Activated CD4-positive, alpha-beta T cell treated with anti-CD3 and anti-CD28 coated beads, Interleukin-2, amount 10 ng/mL, durations not matched to agents 7 days and 5 days (primary cell): ENCODE measurements around the gene IRF6. TPM values are rescaled to one million over a fixed set of nuclear protein-coding genes. Genes with fewer than 3 reads are reported as not detected.

ENCODE experiments used
- CTCF ChIA-PET: fragments of 350-600 bp; sonication (Branson Sonifier 250); formaldehyde crosslinking; loops from one replicate; lab custom pipeline; 2021; ENCODE audit warnings: antibody characterized with exemption; lab: Charles Lee
- POLR2A ChIA-PET: fragments of 350-600 bp; sonication (Branson Sonifier 250); formaldehyde crosslinking; loops from one replicate; lab custom pipeline; 2021; ENCODE audit warnings: antibody characterized with exemption; lab: Charles Lee
- DNase-seq: peaks from one replicate; pipeline ENCODE4 v3.0.0-alpha.2; 2020
- H3K27ac Mint-ChIP-seq: one replicate; pipeline ENCODE4 v1.8.0; 2021; ENCODE audit warnings: mild to moderate bottlenecking, moderate library complexity, mixed read lengths
- H3K27me3 Mint-ChIP-seq: one replicate; pipeline ENCODE4 v1.8.0; 2021; ENCODE audit warnings: mixed read lengths
- H3K36me3 Mint-ChIP-seq: one replicate; pipeline ENCODE4 v1.8.0; 2021; ENCODE audit warnings: low read depth, mixed read lengths
- H3K4me1 Mint-ChIP-seq: one replicate; pipeline ENCODE4 v1.8.0; 2021; ENCODE audit warnings: mixed read lengths
- H3K4me3 Mint-ChIP-seq: one replicate; pipeline ENCODE4 v1.8.0; 2021; ENCODE audit warnings: mild to moderate bottlenecking, moderate library complexity, mixed read lengths
- H3K9me3 Mint-ChIP-seq: one replicate; pipeline ENCODE4 v1.8.0; 2021; ENCODE audit warnings: mixed read lengths
- total RNA-seq, 2 experiments: library from RNA; stranded (reverse); gene quantifications; one replicate each; pipeline ENCODE4 v1.2.3, GENCODE V29; 2021

The IRF6 gene
- total RNA-seq, 2 experiments from 2014 or later: not detected

DNA sequence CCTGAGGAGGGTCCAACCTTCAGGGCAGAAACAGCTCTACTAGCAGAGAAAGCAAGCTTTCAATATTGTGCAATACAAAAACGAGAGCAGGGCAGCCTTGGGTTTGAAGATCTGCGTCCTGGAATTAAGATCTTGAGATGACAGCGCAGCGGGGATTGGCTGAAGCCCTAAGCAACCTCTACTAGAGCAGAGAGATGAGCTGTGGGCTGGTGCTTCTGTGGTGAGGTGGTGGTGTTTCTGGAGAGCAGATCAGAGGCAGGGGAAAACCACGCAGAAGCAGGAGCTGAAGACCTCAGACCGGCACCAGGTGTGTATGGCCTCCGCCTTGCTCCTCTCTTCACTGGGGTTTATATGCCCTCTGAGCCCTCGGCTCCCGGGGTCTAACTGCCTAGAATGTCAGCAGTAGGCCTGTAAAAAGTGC, 37.6 kb downstream of the IRF6 start:
- Mint-ChIP-seq H3K4me1 (peaks cover 44% of the 10 kb centered on the region), H3K27me3 (no peaks in the 10 kb centered on the region), H3K9me3 (no peaks in the 10 kb centered on the region), H3K4me3 (no peak overlapping the region), H3K36me3 (peaks cover 33% of the 10 kb centered on the region), H3K27ac (no peak overlapping the region)
- CTCF ChIA-PET: interaction anchor here (0.7 to 7.5 kb wide), 12 partner anchors 8 to 199 kb away, joined by 3 to 74 read pairs (median 4); partner anchors contain the start of genes C1orf74 and TRAF3IP3
- DNase-seq: peak; percentile 95
- POLR2A ChIA-PET: interaction anchor here (1.2 to 4.4 kb wide), 5 partner anchors 9 to 16 kb away, joined by 4 to 48 read pairs (median 8); partner anchors contain the start of genes C1orf74 and TRAF3IP3

DNA sequence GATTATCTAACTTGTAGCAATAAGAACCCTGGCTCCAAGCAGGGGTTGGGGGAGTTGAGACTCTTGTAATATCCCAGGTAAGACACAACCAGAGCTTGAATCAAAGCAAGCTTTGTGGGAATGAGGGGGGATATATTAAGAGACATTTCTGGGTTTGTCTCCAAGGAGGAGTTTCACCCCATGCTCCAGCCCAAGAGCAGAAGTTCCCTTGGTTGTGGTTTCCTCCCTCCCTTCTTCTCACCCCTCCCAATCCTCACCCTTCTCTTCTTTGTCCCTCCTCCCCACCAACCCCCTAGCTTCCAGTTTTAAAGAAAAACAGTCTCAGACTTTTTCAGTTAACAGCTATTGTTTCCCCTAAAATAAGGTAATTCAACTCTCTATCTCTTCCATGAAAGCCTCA, 38.2 kb downstream of the IRF6 start:
- Mint-ChIP-seq H3K4me1 (peaks cover 50% of the 10 kb centered on the region), H3K27ac (no peak overlapping the region)
- DNase-seq: no peak

DNA sequence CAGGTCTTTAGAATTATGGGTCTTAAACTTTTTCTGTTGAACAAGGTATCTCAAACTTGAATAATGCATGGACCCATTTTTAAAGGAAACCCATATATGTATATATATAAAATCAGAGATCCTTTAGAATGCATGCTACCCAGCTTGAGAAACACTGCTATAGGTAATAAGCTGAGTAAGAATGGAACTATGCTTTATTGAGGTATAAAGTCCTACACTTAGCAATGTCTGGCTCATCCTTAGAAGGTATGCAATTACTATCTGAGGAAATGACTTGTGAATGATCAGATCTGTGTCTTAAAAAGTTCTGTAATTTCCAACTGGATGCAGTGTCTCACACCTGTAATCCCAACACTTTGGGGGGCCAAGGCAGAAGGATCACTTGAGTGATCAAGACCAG, 38.8 kb downstream of the IRF6 start:
- DNase-seq: no peak
- H3K4me1 Mint-ChIP-seq: peaks cover 56% of the 10 kb centered on the region
- H3K9me3 Mint-ChIP-seq: no peaks in the 10 kb centered on the region
- no peak overlapping the region for H3K4me3 Mint-ChIP-seq
- H3K27me3 Mint-ChIP-seq: no peaks in the 10 kb centered on the region
- peaks cover 46% of the 10 kb centered on the region for H3K36me3 Mint-ChIP-seq
- ChIA-PET POLR2A (interaction anchor here (2.1 to 4.4 kb wide), 2 partner anchors 8 to 11 kb away, joined by 8 to 48 read pairs; partner anchors contain the start of gene TRAF3IP3), CTCF (interaction anchor here (4.5 to 7.5 kb wide), 3 partner anchors 12 to 18 kb away, joined by 27 to 74 read pairs (median 34); partner anchors contain the start of gene TRAF3IP3)
- peak overlapping the region; percentile 75 for H3K27ac Mint-ChIP-seq

More for the DNA sequence above, 38.2 kb downstream of the IRF6 start:
- Mint-ChIP-seq H3K36me3 (peaks cover 40% of the 10 kb centered on the region), H3K27me3 (no peaks in the 10 kb centered on the region), H3K4me3 (no peak overlapping the region), H3K9me3 (no peaks in the 10 kb centered on the region)
- ChIA-PET POLR2A (interaction anchor here (0.7 to 4.4 kb wide), 6 partner anchors 9 to 464 kb away, joined by 4 to 48 read pairs (median 6); partner anchors contain the start of genes C1orf74 and TRAF3IP3), CTCF (interaction anchor here (1.3 to 7.5 kb wide), 7 partner anchors 12 to 118 kb away, joined by 3 to 74 read pairs (median 9); partner anchors contain the start of genes C1orf74 and TRAF3IP3)

DNA sequence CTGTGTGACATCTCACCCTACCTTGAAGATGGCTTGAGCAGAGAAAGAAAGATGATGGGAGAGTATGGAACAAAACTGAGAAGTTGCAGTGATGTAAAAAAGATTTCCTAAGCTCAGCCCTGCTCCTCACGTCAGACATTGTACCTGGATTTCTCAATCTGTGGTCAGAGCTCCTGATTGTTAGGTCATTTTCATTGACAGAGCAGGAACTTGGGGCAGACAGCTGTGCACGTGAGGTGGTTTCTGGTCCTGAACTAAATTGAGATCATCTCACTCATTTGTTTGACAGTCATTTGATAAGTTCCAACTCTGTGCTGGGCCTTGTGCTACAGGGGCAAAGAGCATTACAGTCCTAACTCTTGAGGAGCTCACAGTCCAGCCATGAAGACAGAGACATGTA, 39.9 kb downstream of the IRF6 start:
- POLR2A ChIA-PET: interaction anchor here (4.4 kb wide), 1 partner anchor 10 kb away, joined by 48 read pairs; the partner anchor contains the start of gene TRAF3IP3
- no peak overlapping the region for H3K4me3 Mint-ChIP-seq
- no peaks in the 10 kb centered on the region for H3K27me3 Mint-ChIP-seq
- H3K4me1 Mint-ChIP-seq: peaks cover 67% of the 10 kb centered on the region
- CTCF ChIA-PET: interaction anchor here (1.6 to 7.5 kb wide), 5 partner anchors 12 to 62 kb away, joined by 3 to 74 read pairs (median 27); partner anchors contain the start of genes TRAF3IP3 and UTP25
- no peaks in the 10 kb centered on the region for H3K9me3 Mint-ChIP-seq
- peaks cover 56% of the 10 kb centered on the region for H3K36me3 Mint-ChIP-seq
- peak overlapping the region; percentile 75 for H3K27ac Mint-ChIP-seq
- DNase-seq: no peak

DNA sequence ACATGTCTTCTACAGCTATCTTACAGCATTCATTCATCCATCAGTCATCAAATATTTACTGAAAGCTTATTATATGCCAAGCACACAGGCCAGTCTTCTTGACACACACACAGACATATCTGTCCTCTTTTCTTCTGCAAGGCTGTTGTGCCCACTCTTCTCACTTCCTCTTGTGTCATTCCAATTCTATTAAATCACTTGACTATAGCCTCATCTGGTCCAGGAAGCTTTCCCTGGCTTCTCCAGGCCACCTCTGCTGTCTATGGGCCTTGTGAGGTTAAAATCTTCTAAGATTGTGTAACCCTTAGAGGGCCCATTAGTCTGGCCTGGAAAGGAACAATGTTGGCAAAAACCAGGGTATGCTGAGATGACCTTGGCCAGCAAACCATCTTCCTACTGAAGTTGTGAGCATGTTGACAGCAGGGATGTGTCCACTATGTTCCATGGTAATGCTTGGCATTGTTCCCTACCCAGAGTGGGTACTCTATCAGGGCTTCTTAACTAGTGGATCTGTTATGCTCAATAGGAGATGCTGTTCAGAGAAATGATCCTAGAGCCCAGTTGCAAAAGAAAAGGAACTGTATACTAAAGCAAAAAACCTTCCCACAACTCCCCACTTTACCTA, 44.8 kb downstream of the IRF6 start:
- peaks cover 76% of the 10 kb centered on the region for H3K4me1 Mint-ChIP-seq
- no peaks in the 10 kb centered on the region for H3K27me3 Mint-ChIP-seq
- ChIA-PET POLR2A (no interaction called here), CTCF (interaction anchor here (1.0 to 3.3 kb wide), 2 partner anchors 8 to 68 kb away, joined by 3 to 10 read pairs; no protein-coding TSS in a partner anchor)
- H3K27ac Mint-ChIP-seq: no peak overlapping the region
- H3K9me3 Mint-ChIP-seq: no peaks in the 10 kb centered on the region
- peak overlapping the region; percentile 5 for H3K4me3 Mint-ChIP-seq
- peaks cover 96% of the 10 kb centered on the region for H3K36me3 Mint-ChIP-seq
- DNase-seq: no peak

DNA sequence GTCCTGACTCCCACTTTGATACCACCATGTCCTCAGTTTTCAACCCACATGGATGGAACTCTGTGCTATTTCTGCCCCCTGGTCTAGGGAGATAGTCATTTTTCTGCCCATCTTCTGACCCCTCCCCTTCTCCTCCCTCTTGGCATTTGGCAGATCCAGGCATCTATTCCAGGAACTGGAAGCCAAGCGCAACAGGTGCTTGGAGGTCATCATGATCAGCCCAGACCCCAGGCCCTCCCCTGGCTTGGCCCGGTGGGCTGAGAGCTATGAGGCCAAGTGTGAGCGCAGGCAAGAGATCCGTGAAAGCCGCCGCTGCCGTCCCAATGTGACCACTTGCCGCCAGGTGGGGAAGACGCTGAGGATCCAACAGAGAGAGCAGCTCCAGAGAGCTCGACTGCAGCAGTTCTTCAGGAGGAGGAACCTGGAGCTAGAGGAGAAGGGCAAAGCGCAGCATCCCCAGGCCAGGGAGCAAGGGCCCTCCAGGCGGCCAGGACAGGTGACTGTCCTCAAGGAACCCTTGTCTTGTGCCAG, 46.0 kb downstream of the IRF6 start:
- ChIA-PET CTCF (interaction anchor here (1.0 to 4.4 kb wide), 5 partner anchors 9 to 67 kb away, joined by 3 to 21 read pairs (median 3); no protein-coding TSS in a partner anchor), POLR2A (interaction anchor here (1.9 kb wide), 1 partner anchor 8 kb away, joined by 8 read pairs; no protein-coding TSS in a partner anchor)
- Mint-ChIP-seq H3K36me3 (peaks cover 95% of the 10 kb centered on the region), H3K4me1 (peaks cover 74% of the 10 kb centered on the region), H3K4me3 (peak overlapping the region; percentile 91), H3K27me3 (no peaks in the 10 kb centered on the region), H3K9me3 (no peaks in the 10 kb centered on the region), H3K27ac (peak overlapping the region; percentile 43)
- no peak for DNase-seq

DNA sequence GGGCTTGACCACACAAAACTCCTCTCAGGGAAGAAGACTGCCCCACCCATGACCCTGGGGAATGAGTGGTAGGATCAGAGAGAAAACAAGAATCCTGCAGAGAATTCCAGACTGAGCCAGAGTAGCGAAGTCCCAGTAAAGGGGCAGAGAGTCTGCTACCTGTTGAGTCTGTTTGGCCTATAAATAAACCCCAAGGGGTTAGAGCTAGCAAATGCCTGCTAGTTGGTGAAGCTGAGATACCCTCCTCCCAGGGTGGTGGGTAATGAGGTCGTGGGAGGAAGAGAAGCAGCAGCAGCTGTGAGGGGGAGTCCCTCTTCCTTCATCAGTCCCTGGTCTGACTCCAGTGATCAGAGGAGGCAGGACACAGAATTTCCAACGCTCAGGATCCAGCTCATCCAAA, 47.5 kb downstream of the IRF6 start:
- POLR2A ChIA-PET: interaction anchor here (1.9 kb wide), 1 partner anchor 10 kb away, joined by 8 read pairs; no protein-coding TSS in a partner anchor
- peaks cover 82% of the 10 kb centered on the region for H3K36me3 Mint-ChIP-seq
- CTCF ChIA-PET: interaction anchor here (1.3 to 4.4 kb wide), 5 partner anchors 10 to 47 kb away, joined by 3 to 21 read pairs (median 5); no protein-coding TSS in a partner anchor
- peaks cover 76% of the 10 kb centered on the region for H3K4me1 Mint-ChIP-seq
- DNase-seq: no peak
- peak overlapping the region; percentile 93 for H3K27ac Mint-ChIP-seq
- H3K9me3 Mint-ChIP-seq: no peaks in the 10 kb centered on the region
- peak overlapping the region; percentile 91 for H3K4me3 Mint-ChIP-seq
- no peaks in the 10 kb centered on the region for H3K27me3 Mint-ChIP-seq

DNA sequence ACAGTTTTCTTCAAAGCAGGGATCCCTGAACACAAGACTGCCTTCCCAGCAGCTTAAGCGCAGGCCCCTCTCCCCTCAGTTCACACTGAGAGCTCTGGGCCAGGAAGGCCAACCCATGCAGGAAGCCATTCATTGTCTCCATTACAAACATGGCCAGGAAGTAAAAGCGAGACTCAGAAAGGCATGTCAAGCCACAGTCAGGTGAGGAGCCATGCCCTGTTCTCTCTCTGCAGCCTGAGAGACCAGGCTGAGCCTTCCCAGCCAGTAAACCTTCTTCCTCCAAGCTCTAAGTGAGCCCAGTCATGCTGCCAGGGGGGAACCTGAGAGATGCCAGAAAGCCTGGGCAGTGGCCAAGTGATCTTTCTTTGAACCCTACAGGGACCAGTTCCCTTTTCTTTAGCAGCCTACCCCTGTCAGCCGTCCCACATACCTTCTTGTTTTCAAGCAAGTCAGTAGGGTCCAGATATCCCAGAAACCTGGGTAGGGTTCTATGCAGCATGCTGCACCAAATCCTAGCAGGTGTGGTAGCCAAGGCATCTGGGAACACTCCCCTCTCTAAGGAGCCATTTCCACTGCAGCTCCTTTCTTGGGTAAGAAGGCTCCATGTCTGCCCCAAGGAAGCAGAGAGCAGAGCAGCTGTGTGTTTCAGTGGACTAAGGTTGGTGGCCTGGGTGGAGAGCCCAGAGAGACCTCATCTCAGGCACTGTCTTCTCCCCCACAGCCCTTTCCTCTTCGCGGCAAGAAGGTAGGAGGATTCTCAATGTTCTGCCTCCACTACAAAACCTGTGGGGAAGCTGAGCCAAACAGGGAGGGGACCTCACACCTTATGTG, 49.1 kb downstream of the IRF6 start:
- Mint-ChIP-seq H3K4me1 (peaks cover 74% of the 10 kb centered on the region), H3K36me3 (peaks cover 66% of the 10 kb centered on the region), H3K9me3 (no peaks in the 10 kb centered on the region), H3K27me3 (no peaks in the 10 kb centered on the region), H3K4me3 (peak overlapping the region; percentile 91), H3K27ac (peak overlapping the region; percentile 93)
- POLR2A ChIA-PET: interaction anchor here (1.5 to 3.0 kb wide), 2 partner anchors 11 to 15 kb away, joined by 3 to 48 read pairs; no protein-coding TSS in a partner anchor
- CTCF ChIA-PET: interaction anchor here (1.4 to 7.5 kb wide), 8 partner anchors 9 to 190 kb away, joined by 3 to 74 read pairs (median 6); partner anchors contain the start of gene C1orf74
- DNase-seq: peak; percentile 57

DNA sequence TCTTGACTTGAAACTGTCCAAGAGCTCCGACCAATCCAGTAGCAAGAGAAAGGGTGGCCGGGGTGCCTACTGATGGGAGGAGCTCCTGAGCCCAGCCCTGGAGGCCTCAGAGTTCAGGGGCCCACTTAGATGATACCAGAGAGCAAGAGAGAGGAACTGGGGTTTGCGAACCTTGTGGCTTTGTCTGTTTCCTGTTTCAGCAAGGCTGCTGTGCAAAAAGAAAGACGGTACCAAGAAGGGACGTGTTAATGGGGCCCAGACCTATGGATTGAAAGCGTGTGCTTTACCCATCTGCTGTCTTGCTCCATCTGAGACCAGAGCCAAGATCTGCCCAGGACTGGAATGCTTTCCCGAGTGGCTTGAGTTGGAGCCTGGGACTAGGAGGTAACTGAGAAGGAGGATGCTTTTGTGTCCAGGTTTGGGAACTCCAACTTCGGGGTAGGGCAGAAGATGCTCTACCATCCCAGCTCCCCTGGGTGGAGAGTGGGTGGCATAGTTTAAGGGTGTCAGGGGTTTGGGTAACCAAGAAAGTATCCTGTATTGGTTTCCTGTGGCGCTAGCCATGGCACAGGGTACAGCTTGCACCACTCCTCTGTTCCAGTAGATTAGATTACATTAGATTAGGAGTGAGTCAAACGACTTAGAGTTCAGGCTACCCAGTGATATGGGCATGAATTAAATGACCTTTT, 49.9 kb downstream of the IRF6 start, which contains the start of gene TRAF3IP3:
TSS of gene TRAF3IP3 (plus strand) at position 128 of the 689 bp plus-strand sequence. CDS start 3,987 bp downstream, outside the sequence.
- DNase-seq: peak; percentile 88
- H3K4me1 Mint-ChIP-seq: peaks cover 74% of the 10 kb centered on the region
- ChIA-PET CTCF (interaction anchor here (0.6 to 7.5 kb wide), 13 partner anchors 8 to 191 kb away, joined by 3 to 74 read pairs (median 4); partner anchors contain the start of genes C1orf74 and UTP25), POLR2A (interaction anchor here (0.9 to 3.0 kb wide), 4 partner anchors 12 to 28 kb away, joined by 3 to 48 read pairs (median 3); partner anchors contain the start of gene C1orf74)
- peaks cover 59% of the 10 kb centered on the region for H3K36me3 Mint-ChIP-seq
- H3K27ac Mint-ChIP-seq: peak within 1 kb of the TSS; percentile 93
- H3K27me3 Mint-ChIP-seq: no peaks in the 10 kb centered on the region
- peak within 1 kb of the TSS; percentile 91 for H3K4me3 Mint-ChIP-seq
- no peaks in the 10 kb centered on the region for H3K9me3 Mint-ChIP-seq

DNA sequence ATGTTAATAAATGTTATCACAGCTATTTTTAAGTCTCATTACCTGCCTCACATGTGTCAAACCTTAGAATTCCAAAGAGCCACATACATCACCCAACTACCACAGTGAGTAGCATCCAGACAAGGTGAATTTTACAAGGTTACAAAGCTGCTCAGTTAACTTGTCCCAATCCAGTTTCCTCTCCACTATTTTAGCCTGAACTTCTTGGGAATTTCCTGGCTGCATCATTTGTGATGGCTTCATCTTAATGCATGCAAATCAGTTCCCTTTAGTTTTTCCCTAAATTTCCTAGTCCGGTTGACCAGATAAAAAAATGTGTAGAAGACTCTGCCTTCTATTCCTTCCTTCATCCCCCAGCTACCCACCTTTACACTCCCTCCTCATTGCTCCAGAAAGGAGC, 50.7 kb downstream of the IRF6 start:
- DNase-seq: no peak
- Mint-ChIP-seq H3K27ac (peak overlapping the region; percentile 93), H3K9me3 (no peaks in the 10 kb centered on the region), H3K4me3 (peak overlapping the region; percentile 91), H3K36me3 (peaks cover 51% of the 10 kb centered on the region), H3K27me3 (no peaks in the 10 kb centered on the region), H3K4me1 (peaks cover 74% of the 10 kb centered on the region)
- ChIA-PET POLR2A (interaction anchor here (0.9 to 3.0 kb wide), 3 partner anchors 13 to 29 kb away, joined by 3 to 48 read pairs (median 3); partner anchors contain the start of gene C1orf74), CTCF (interaction anchor here (0.6 to 7.5 kb wide), 9 partner anchors 11 to 190 kb away, joined by 3 to 74 read pairs (median 3); partner anchors contain the start of genes C1orf74 and UTP25)

DNA sequence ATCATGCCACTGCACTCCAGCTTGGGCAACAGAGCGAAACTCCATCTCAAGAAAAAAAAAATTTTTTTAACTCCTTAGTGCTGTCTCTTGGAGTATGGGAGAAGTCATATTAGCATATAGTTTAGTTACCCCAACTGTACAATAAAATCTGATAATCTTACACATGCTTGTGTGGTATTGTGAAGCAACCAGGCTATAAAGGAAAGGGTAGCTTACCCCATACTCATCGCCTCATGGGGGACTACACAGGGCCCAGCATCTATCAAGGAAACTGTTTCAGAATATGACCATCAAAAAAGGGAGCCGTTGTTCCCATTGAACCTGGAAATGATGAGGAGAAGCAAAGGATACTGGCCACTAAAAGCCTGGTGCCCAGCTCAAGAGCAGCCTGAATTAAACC, 53.1 kb downstream of the IRF6 start:
- Mint-ChIP-seq H3K27ac (peak overlapping the region; percentile 95), H3K27me3 (no peaks in the 10 kb centered on the region), H3K4me3 (peak overlapping the region; percentile 61), H3K4me1 (peaks cover 67% of the 10 kb centered on the region), H3K36me3 (peaks cover 30% of the 10 kb centered on the region), H3K9me3 (no peaks in the 10 kb centered on the region)
- CTCF ChIA-PET: interaction anchor here (1.5 to 7.5 kb wide), 4 partner anchors 10 to 32 kb away, joined by 3 to 74 read pairs (median 4); partner anchors contain the start of gene C1orf74
- POLR2A ChIA-PET: interaction anchor here (2.4 kb wide), 1 partner anchor 16 kb away, joined by 15 read pairs; no protein-coding TSS in a partner anchor
- DNase-seq: no peak
